Smooth muscle cell (in vitro differentiated cells): ENCODE measurements around the gene YPEL2. TPM values are rescaled to one million over a fixed set of nuclear protein-coding genes. Genes with fewer than 3 reads are reported as not detected.

ENCODE experiments used
- DNase-seq: peaks from one replicate; lab custom pipeline; 2025; ENCODE audit not compliant: unreplicated experiment; lab: John Stamatoyannopoulos, UW
- H2AFZ ChIP-seq: fragments of 200-600 bp; sonication (generic); 2 replicates; pipeline ENCODE4 v1.6.0; 2016; ENCODE audit warnings: antibody characterized with exemption, low read depth, mild to moderate bottlenecking
- H3F3A ChIP-seq: fragments of 200-600 bp; sonication (generic); 2 replicates; pipeline ENCODE4 v1.6.0; 2017; ENCODE audit warnings: antibody characterized with exemption, low read depth
- H3K27ac ChIP-seq: fragments of 200-600 bp; sonication (generic); 2 replicates; pipeline ENCODE4 v1.5.1; 2016; ENCODE audit warnings: low read depth, mild to moderate bottlenecking
- H3K27me3 ChIP-seq: fragments of 200-600 bp; sonication (generic); 2 replicates; pipeline ENCODE4 v1.6.1; 2016; ENCODE audit warnings: low read depth, mild to moderate bottlenecking
- H3K36me3 ChIP-seq: fragments of 200-600 bp; sonication (generic); 2 replicates; pipeline ENCODE4 v1.5.1; 2016; ENCODE audit warnings: low read depth
- H3K4me1 ChIP-seq: fragments of 200-600 bp; sonication (generic); 2 replicates; pipeline ENCODE4 v1.5.1; 2016; ENCODE audit warnings: low read depth
- H3K4me2 ChIP-seq: fragments of 200-600 bp; sonication (generic); 2 replicates; pipeline ENCODE4 v1.6.0; 2016; ENCODE audit warnings: mild to moderate bottlenecking
- H3K4me3 ChIP-seq: fragments of 200-600 bp; sonication (generic); 2 replicates; pipeline ENCODE4 v1.5.1; 2016; ENCODE audit warnings: mild to moderate bottlenecking
- H3K79me2 ChIP-seq: fragments of 200-600 bp; sonication (generic); 2 replicates; pipeline ENCODE4 v1.6.0; 2016; ENCODE audit warnings: low read depth, mild to moderate bottlenecking
- H3K9ac ChIP-seq: fragments of 200-600 bp; sonication (generic); 2 replicates; pipeline ENCODE4 v1.6.0; 2016; ENCODE audit warnings: low read depth
- H3K9me3 ChIP-seq: fragments of 200-600 bp; sonication (generic); replicated peaks from 2 replicates; pipeline ENCODE4 v1.5.1; 2016; ENCODE audit warnings: low read depth
- H4K20me1 ChIP-seq: fragments of 200-600 bp; sonication (generic); 2 replicates; pipeline ENCODE4 v1.6.0; 2016; ENCODE audit warnings: low read depth
- CTCF ChIP-seq: fragments of 200-600 bp; sonication (generic); IDR thresholded peaks from 2 replicates; pipeline ENCODE4 v1.5.1; 2017; ENCODE audit warnings: borderline replicate concordance, mild to moderate bottlenecking, antibody characterized with exemption; ENCODE audit not compliant: insufficient read depth, poor library complexity, severe bottlenecking
- WGBS: methylation state at CpG from one replicate; pipeline ENCODE4 v1.1.7; 2016; ENCODE audit warnings: low lambda C conversion rate; 5-methylcytosine and 5-hydroxymethylcytosine counted together
- polyA plus RNA-seq: library from polyadenylated mRNA; unstranded; fragments of >200 nt; fragmentation: Nextera tagmentation; extraction: Ambion mirVana; gene quantifications from 2 replicates; pipeline ENCODE4 v1.2.1, GENCODE V29; 2016
- total RNA-seq: library from RNA; depleted of rRNA; stranded (reverse); fragments of >200 nt; gene quantifications from 2 replicates; pipeline ENCODE4 v1.2.3, GENCODE V29; 2014

YPEL2 gene
- total and polyA plus RNA-seq, 2 experiments from 2014 or later: 4.0 to 9.6 TPM

- 63% methylated on average over 2 of the region's 2 CpGs for WGBS
- Histone ChIP-seq H3K4me3 (no peak overlapping the region), H3K36me3 (no peaks in the 10 kb centered on the region), H3K27me3 (no peaks in the 10 kb centered on the region), H4K20me1 (no peaks in the 10 kb centered on the region), H2AFZ (no peak overlapping the region), H3F3A (no peaks in the 10 kb centered on the region), H3K9ac (no peak overlapping the region), H3K79me2 (no peaks in the 10 kb centered on the region), H3K9me3 (no peaks in the 10 kb centered on the region), H3K4me1 (peaks cover 6% of the 10 kb centered on the region), H3K27ac (no peak overlapping the region), H3K4me2 (no peak overlapping the region)
- DNase-seq: no peak
- TF ChIP-seq CTCF: no peak
Measured at GRCh38 chr17:59298521-59298920, 32.9 kb upstream of the YPEL2 start.

GRCh38 chr17:59299400-59300092, 31.9 kb upstream of the YPEL2 start:
- Histone ChIP-seq H3F3A (no peaks in the 10 kb centered on the region), H4K20me1 (no peaks in the 10 kb centered on the region), H2AFZ (no peak overlapping the region), H3K27me3 (no peaks in the 10 kb centered on the region), H3K27ac (no peak overlapping the region), H3K4me1 (peaks cover 6% of the 10 kb centered on the region), H3K79me2 (no peaks in the 10 kb centered on the region), H3K9me3 (no peaks in the 10 kb centered on the region), H3K9ac (no peak overlapping the region), H3K4me3 (no peak overlapping the region), H3K36me3 (no peaks in the 10 kb centered on the region), H3K4me2 (no peak overlapping the region)
- no peak for DNase-seq
- WGBS: 88% methylated on average over 2 of the region's 2 CpGs
- TF ChIP-seq CTCF: no peak

GRCh38 chr17:59300941-59301340, 30.5 kb upstream of the YPEL2 start:
- Histone ChIP-seq H3K36me3 (no peaks in the 10 kb centered on the region), H2AFZ (no peak overlapping the region), H3K9me3 (no peaks in the 10 kb centered on the region), H3K9ac (no peak overlapping the region), H3F3A (no peaks in the 10 kb centered on the region), H3K27me3 (peaks cover 5% of the 10 kb centered on the region), H3K4me3 (no peak overlapping the region), H3K27ac (no peak overlapping the region), H3K4me1 (peaks cover 6% of the 10 kb centered on the region), H4K20me1 (no peaks in the 10 kb centered on the region), H3K79me2 (no peaks in the 10 kb centered on the region), H3K4me2 (no peak overlapping the region)
- no peak for TF ChIP-seq CTCF
- no peak for DNase-seq
- WGBS: 95% methylated on average over 5 of the region's 5 CpGs

- TF ChIP-seq CTCF: no peak
- 89% methylated on average over 2 of the region's 2 CpGs for WGBS
- Histone ChIP-seq H3K4me3 (no peak overlapping the region), H3F3A (no peaks in the 10 kb centered on the region), H3K4me1 (no peaks in the 10 kb centered on the region), H3K27ac (no peak overlapping the region), H3K27me3 (peaks cover 5% of the 10 kb centered on the region), H3K79me2 (no peaks in the 10 kb centered on the region), H4K20me1 (no peaks in the 10 kb centered on the region), H2AFZ (no peak overlapping the region), H3K9me3 (no peaks in the 10 kb centered on the region), H3K9ac (no peak overlapping the region), H3K4me2 (no peak overlapping the region), H3K36me3 (no peaks in the 10 kb centered on the region)
- DNase-seq: no peak
Measured at GRCh38 chr17:59304811-59305210, 26.6 kb upstream of the YPEL2 start.
